HG03039 (cell line): ENCODE measurements around the gene SPRR2G.
"Not testable (repeated sequence)": the region's sequence is repeated elsewhere in the genome, so short reads cannot be mapped to it uniquely, and the experiment has no call there.

Source experiments
- ATAC-seq: cut with Tn5 transposase; IDR thresholded peaks from one replicate; pipeline ENCODE4 v1.9.1; 2021; ENCODE audit warnings: mild to moderate bottlenecking, moderate library complexity; ENCODE audit not compliant: unreplicated experiment

The SPRR2G gene

DNA sequence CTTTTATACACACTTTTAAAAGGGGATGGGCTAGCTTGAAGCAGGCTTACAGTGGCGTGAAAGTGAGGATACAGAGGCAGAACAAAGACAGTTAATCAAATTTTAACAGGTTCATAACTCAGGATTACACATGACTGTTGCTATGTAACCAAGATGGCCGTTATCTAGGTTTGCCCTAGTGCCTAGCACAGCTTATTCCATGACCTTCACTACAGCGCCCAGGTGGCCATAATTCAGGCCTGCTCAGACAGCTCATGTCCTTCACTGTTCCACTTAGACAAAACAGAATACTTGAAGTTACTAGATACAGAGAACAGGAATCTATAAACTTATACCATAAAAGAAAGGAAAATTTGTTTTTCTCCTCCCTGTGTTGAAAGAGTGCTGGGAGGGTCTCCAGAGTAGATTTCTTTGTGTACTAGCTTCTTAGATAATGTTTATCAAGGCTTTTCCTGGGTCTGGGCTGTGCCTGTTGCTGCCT, 31.2 kb downstream of the SPRR2G start:
- no peak for ATAC-seq

DNA sequence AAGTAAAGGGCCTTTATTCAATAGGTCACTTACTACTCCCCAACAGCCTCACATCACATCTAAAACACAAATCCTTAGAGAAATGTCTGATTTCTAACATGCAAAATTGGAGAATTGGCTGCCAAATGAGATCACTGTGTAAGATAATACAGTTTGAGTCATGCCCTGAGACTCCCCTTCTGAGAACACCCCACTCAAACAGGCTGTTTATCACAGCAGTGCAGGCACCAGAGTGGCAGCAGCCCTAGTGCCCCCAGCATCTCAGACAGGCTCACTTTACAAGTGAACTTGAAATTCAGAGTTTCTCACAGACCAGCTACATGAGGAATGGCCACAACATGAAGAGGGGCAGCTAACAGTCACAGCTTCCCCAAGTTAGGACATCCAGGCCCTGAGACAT, 35.4 kb downstream of the SPRR2G start:
- not testable (repeated sequence) for ATAC-seq

DNA sequence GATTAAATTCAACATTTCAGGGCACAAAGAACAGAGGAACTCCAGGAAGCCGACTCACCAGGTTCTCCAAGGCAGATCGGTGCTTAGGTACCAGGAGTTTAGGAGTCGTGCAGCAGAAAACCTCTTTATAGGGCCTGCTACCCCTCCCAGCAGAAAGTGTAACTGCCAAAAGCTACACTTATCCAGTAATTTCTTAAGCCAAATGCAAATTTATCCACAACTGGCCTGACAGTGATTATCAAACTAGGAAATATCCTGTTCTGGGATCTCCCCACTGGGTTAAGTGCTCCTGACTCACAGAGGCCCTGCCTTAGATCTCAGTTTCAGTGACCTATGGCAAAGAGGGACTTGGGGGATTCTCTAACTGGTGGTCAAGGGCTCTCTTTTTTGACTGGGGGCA, 37.3 kb downstream of the SPRR2G start, which contains the start of gene SPRR2F:
TSS of gene SPRR2F (minus strand) at position 101 of the 400 bp plus-strand sequence. CDS start 783 bp downstream, outside the sequence.
- ATAC-seq: no peak

DNA sequence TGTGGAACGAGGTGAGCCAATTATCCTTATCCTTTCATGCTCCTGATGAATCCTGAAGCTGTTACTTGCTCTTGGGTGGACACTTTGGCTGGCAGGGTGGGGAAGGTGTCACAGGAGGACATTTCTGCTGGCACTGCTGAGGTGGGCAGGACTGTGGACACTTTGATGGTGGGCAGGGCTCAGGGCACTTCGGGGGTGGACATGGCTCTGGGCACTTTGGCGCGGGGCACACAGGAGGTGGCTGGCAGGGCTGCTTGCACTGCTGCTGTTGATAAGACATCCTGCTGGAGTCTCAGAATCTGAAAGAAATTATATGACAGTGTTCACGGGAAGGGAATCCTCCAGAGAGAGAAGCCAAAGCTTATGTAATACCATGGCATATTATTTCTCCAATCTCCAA, 38.2 kb downstream of the SPRR2G start:
- not testable (repeated sequence) for ATAC-seq

DNA sequence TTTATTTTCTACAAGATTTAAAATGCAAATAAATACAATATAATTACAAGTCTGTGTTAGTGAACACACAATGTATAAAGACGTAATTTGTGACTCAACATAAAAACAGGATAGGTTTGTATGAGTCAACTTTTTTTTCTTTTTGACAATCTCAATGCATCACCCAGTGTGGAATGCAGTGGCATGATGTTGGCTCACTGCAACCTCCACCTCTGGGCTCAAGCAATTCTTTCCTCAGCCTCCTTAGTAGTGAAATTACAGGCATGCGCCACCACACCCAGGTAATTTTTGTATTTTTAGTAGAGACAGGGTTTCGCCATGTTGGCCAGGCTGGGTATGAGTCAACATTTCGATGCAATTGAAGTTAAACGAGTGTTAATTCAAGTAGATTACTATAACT, 50.4 kb downstream of the SPRR2G start:
- ATAC-seq: no peak
